MCF 10A (cell line): ENCODE results near the gene HTT-AS. TPM values are rescaled to one million over a fixed set of nuclear protein-coding genes. Genes with fewer than 3 reads are reported as not detected.

Experiments used
- BruUV-seq: library from RNA; stranded (reverse); fragments of 400-500 nt; replicated peaks from 2 replicates; lab custom pipeline; 2021; lab: Mats Ljungman, UMichigan
- CTCF ChIA-PET: fragments of 300-600 bp; sonication (Branson Sonifier 250); formaldehyde crosslinking; extraction: SDS; loops from one replicate; lab custom pipeline; 2021; ENCODE audit warnings: antibody characterized with exemption, inconsistent platforms; lab: Yijun Ruan, JAX
- POLR2A ChIA-PET: fragments of 300-600, 350-650 bp; sonication (Branson Sonifier 250); formaldehyde crosslinking; extraction: SDS; loops from one replicate; lab custom pipeline; 2020; ENCODE audit warnings: antibody characterized with exemption, inconsistent platforms; lab: Yijun Ruan, JAX
- DNase-seq: peaks from one replicate; pipeline ENCODE4 v3.0.0-alpha.2; 2018; ENCODE audit not compliant: unreplicated experiment
- H3K27ac Mint-ChIP-seq: one replicate; pipeline ENCODE4 v1.8.0; 2022; ENCODE audit warnings: mild to moderate bottlenecking, low read depth, mixed read lengths; ENCODE audit not compliant: unreplicated experiment
- H3K27me3 Mint-ChIP-seq: one replicate; pipeline ENCODE4 v1.8.0; 2022; ENCODE audit warnings: mixed read lengths; ENCODE audit not compliant: insufficient read depth, unreplicated experiment
- H3K36me3 Mint-ChIP-seq: one replicate; pipeline ENCODE4 v1.8.0; 2022; ENCODE audit warnings: mild to moderate bottlenecking, moderate library complexity, mixed read lengths; ENCODE audit not compliant: insufficient read depth, unreplicated experiment
- H3K4me1 Mint-ChIP-seq: one replicate; pipeline ENCODE4 v1.8.0; 2022; ENCODE audit warnings: mixed read lengths; ENCODE audit not compliant: insufficient read depth, unreplicated experiment
- H3K4me3 Mint-ChIP-seq: one replicate; pipeline ENCODE4 v1.8.0; 2022; ENCODE audit warnings: mild to moderate bottlenecking, moderate library complexity, mixed read lengths; ENCODE audit not compliant: unreplicated experiment
- H3K9me3 Mint-ChIP-seq: one replicate; pipeline ENCODE4 v1.8.0; 2022; ENCODE audit warnings: mixed read lengths; ENCODE audit not compliant: unreplicated experiment
- CTCF ChIP-seq: fragments of 200-600 bp; IDR thresholded peaks from one replicate; pipeline ENCODE4 v1.8.0; 2022; ENCODE audit warnings: antibody characterized with exemption, mild to moderate bottlenecking; ENCODE audit not compliant: unreplicated experiment
- intact Hi-C: fragments of 100-400 bp; cut with micrococcal nuclease; formaldehyde crosslinking; loops from 2 replicates; pipeline ENCODE4 v1.14.1; 2022
- total RNA-seq: library from RNA; stranded (reverse); gene quantifications from 2 replicates; pipeline ENCODE4 v1.2.3, GENCODE V29; 2022

Gene HTT-AS
- total RNA-seq, 1 experiment from 2014 or later: not detected

DNA sequence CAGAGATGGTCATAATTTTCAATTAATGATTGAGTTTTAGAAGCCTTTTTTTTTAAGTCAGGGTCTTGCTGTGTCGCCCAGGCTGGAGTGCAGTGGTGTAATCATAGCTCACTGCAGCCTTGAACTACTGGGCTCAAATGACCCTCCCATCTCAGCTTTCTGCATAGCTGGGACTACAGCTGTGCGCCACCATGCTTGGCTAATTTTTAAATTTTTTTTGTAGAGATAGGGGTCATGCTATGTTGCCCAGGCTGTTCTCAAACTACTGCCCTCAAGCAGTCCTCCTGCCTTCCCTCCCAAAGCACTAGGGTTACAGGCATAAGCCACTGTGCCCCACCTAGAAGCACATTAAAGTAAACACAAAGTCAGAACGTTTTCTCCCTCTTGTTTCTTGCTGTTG, 51.7 kb downstream of the HTT-AS start:
- H3K27ac Mint-ChIP-seq: no peak overlapping the region
- intact Hi-C loops: no loop called here
- no peaks in the 10 kb centered on the region for H3K27me3 Mint-ChIP-seq
- BruUV-seq: no TSS peak
- H3K4me3 Mint-ChIP-seq: no peak overlapping the region
- no peak for DNase-seq
- H3K9me3 Mint-ChIP-seq: peaks cover 8% of the 10 kb centered on the region
- H3K4me1 Mint-ChIP-seq: no peaks in the 10 kb centered on the region
- no peak for TF ChIP-seq CTCF
- POLR2A ChIA-PET: no interaction called here
- no peaks in the 10 kb centered on the region for H3K36me3 Mint-ChIP-seq
- CTCF ChIA-PET: interaction anchor here (1.0 kb wide), 1 partner anchor 15 kb away, joined by 4 read pairs; no protein-coding TSS in a partner anchor

DNA sequence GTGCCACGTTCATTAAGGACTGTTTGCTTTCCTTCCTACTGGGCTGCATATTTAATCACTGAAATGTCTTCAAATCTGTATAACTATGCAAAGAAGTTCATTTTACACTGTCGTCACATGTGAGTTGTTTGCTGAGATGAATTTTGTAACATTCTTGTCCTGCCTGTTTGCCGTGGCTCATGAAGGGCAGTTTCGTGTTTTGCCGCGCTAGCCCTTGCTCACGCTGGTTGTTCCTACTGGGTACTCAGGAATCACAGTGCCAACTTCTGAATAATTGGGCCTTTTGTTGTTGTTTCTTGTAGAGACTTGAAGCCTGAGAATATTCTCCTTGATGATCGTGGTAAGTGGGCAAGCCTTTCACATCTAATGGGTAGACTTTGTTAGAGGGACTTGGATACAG, 52.2 kb downstream of the HTT-AS start:
- no peak for TF ChIP-seq CTCF
- H3K4me1 Mint-ChIP-seq: no peaks in the 10 kb centered on the region
- ChIA-PET CTCF (no interaction called here), POLR2A (no interaction called here)
- intact Hi-C loops: no loop called here
- no TSS peak for BruUV-seq
- no peaks in the 10 kb centered on the region for H3K27me3 Mint-ChIP-seq
- H3K36me3 Mint-ChIP-seq: no peaks in the 10 kb centered on the region
- H3K27ac Mint-ChIP-seq: no peak overlapping the region
- no peak overlapping the region for H3K4me3 Mint-ChIP-seq
- H3K9me3 Mint-ChIP-seq: peaks cover 8% of the 10 kb centered on the region
- DNase-seq: no peak

DNA sequence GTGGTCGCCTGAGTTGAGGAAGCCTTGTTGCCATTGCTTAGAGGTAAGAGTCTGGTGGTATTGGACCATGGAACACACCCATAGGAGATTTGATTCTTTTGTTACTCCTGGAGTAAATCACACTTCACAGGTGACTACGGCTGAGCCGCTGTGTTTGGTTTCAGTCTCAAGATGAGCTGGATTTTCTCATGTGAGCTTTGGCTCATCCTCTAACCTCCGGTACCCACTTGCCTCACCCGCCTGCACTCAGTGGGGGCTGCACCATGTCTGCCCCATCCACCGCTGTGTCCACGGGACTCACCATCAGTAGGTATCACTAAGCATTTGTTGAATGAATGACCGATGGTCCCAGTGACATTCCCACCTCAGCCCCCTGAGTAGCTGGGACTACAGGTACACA, 52.7 kb downstream of the HTT-AS start:
- no peaks in the 10 kb centered on the region for H3K36me3 Mint-ChIP-seq
- no peaks in the 10 kb centered on the region for H3K4me1 Mint-ChIP-seq
- ChIA-PET CTCF (interaction anchor here (0.5 kb wide), 2 partner anchors 30 to 58 kb away, joined by 3 to 7 read pairs; partner anchors contain the start of genes GRK4 and NOP14), POLR2A (no interaction called here)
- no peak for DNase-seq
- H3K27me3 Mint-ChIP-seq: no peaks in the 10 kb centered on the region
- intact Hi-C loops: no loop called here
- H3K27ac Mint-ChIP-seq: no peak overlapping the region
- no TSS peak for BruUV-seq
- no peak for TF ChIP-seq CTCF
- H3K4me3 Mint-ChIP-seq: no peak overlapping the region
- H3K9me3 Mint-ChIP-seq: peaks cover 8% of the 10 kb centered on the region

- H3K4me3 Mint-ChIP-seq: no peak overlapping the region
- TF ChIP-seq CTCF: no peak
- H3K4me1 Mint-ChIP-seq: no peaks in the 10 kb centered on the region
- H3K27me3 Mint-ChIP-seq: no peaks in the 10 kb centered on the region
- no peak for DNase-seq
- CTCF ChIA-PET: interaction anchor here (0.5 kb wide), 2 partner anchors 31 to 58 kb away, joined by 3 to 7 read pairs; partner anchors contain the start of genes GRK4 and NOP14
- POLR2A ChIA-PET: no interaction called here
- intact Hi-C loops: no loop called here
- no TSS peak for BruUV-seq
- H3K36me3 Mint-ChIP-seq: no peaks in the 10 kb centered on the region
- H3K9me3 Mint-ChIP-seq: peaks cover 8% of the 10 kb centered on the region
- no peak overlapping the region for H3K27ac Mint-ChIP-seq
Observed at GRCh38 chr4:3021127-3021526, 53.2 kb downstream of the HTT-AS start.
